Measurements from ENCODE around the gene PTGDR2.
"Not testable (repeated sequence)": the region's sequence is repeated elsewhere in the genome, so short reads cannot be mapped to it uniquely, and the experiment has no call there.

The PTGDR2 gene

DNA sequence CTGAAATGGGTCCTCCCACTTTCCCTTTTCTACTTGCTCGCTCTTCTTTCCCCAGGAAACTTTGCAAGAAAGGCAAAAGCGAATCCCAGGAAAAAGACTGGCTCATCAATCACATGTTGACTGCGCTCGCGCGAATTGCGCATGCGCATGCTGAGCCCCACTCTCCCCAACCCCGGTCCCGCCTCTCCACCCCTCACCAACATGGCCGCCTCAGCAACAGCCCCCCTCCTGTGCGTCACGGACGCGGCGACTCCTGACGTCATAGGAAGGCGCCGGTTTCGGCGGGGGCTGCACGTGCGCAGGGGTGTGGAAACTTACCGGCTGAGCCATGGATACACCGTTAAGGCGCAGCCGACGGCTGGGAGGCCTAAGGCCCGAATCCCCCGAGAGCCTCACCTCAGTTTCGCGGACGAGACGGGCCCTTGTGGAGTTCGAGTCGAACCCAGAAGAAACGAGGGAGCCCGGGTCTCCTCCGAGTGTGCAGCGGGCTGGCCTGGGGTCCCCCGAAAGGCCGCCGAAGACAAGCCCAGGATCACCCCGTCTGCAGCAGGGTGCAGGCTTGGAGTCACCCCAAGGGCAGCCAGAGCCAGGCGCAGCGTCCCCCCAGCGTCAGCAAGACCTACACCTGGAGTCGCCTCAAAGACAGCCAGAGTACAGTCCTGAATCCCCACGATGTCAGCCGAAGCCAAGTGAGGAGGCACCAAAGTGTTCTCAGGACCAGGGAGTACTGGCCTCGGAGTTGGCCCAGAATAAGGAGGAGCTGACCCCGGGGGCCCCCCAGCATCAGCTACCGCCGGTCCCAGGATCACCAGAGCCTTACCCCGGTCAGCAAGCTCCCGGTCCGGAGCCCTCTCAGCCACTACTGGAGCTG, 13.7 kb downstream of the PTGDR2 start, which contains the start of gene CCDC86:
Gene CCDC86 (plus strand): TSS at position 317 of the 871 bp plus-strand sequence. CDS start 12 bp downstream, at position 329.
- peak; percentile 95 for DNase-seq (ENCODE audit: low read depth)

DNA sequence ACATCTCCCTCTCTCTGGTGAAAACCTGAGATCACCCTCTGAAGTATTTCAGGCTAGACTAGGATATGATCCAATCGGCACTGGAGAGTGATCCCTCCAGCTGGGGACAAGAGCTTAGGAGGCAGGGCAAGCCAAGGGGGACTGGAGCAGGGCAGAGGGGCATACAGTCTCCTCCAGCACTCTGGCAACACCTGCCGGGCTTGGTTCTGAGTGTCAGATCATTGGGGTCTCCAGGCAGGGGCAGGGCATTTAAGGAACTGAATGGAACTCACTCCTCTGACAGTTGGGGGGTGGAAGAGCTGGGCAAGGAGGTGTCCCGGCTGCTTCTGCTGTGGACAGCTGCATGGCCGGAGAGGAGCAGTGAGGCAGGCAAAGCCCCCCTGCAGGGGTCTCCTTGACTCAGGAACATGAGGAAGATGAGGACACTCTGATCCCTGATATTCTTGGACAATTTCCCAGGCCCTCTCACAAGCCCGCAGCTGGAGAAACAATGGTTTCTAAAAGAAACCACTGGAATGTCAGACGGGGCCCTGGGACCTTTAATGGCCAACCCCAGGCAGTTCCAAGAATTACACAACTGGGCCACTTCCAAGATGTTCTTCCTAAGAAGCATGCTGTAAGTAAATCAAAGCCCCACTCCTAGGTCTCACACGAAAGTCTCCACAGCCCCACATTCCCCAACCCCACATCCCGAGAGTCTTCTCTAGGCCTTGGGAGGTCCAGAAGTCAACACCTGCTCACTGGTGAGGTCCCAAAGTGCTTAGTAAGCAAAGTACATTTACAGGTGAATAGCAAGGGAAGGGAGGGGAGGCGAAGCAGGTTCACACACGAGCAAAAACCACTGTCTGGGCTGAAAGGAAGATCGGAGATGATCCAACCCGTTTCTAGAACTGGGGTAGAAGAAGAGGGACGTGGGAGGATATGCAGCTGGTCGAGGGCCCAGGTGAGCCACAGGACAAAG, 15.0 kb downstream of the PTGDR2 start:
- peak; percentile 92 for DNase-seq (ENCODE audit: low read depth)

- no peak for DNase-seq (ENCODE audit: low read depth)
Observed at GRCh38 chr11:60838132-60838531, 17.6 kb downstream of the PTGDR2 start.

DNA sequence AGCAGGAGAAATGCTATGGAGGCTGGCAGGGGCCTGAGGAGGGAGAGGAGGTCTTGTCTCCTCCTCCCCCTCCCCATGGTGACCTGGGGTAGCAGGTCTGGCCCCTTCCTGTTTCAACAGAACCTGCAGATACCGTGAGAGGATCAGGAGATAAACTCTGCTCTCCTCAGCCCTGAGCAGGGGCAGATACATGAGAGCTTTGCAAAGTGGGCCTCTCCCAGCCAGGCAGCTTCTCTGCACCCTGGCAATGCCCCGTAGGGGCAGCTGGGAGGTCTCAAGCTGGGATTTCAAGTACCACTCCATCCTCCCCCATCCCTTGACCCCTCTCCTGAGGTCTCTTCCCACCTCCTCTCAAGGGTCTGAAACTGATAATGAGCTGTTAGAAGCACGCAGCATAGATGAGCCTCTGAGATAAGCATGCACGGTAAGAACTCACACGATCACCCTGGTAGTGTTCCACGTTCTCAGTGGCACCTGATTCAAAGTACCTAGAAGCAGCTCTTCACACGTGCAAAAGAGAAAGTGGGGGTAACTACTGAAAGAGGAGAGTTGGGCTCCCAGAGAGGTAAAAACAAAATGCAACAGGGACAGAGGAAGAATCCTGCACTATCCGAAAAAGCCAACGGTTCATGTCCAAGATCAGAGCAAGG, 18.8 kb downstream of the PTGDR2 start:
- DNase-seq (ENCODE audit: low read depth) = no peak

GRCh38 chr11:60835534-60835846, 20.3 kb downstream of the PTGDR2 start:
- DNase-seq (ENCODE audit: low read depth) = no peak

GRCh38 chr11:60834742-60835533, 20.8 kb downstream of the PTGDR2 start:
- no peak for DNase-seq (ENCODE audit: low read depth)

DNA sequence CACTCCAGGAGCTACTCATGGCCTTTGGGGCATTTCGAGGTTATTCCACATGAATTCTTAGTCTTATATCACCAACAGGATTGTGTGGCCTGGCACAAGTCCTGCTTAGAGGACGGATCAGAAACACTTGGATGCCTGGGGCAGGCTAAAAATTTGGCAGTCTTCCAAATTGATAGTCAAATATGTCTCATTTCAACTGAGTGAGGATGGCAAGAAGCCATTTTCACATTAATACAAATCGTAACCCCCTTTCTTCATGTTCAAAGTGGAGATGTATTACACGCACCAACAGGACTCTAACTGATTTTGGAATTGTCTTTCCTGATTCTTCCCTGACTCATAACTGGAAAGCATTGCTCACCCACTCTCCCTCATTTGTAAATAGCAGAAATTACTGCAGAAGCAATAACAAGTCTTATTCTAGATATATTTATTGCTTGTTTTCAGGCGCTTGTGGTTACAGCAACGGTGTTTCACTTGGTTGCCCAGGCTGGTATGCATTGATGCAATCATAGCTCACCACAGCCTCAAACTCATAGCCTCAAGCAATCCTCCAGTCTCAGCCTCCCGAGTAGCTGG, 24.2 kb downstream of the PTGDR2 start:
- DNase-seq (ENCODE audit: low read depth) = peak; percentile 24

GRCh38 chr11:60831143-60831500, 24.6 kb downstream of the PTGDR2 start:
- DNase-seq (ENCODE audit: low read depth) = peak; percentile 64

- no peak for DNase-seq (ENCODE audit: low read depth)
Observed at GRCh38 chr11:60830478-60831142, 25.1 kb downstream of the PTGDR2 start.

- no peak for DNase-seq (ENCODE audit: low read depth)
Observed at GRCh38 chr11:60825790-60826189, 30.0 kb downstream of the PTGDR2 start.

GRCh38 chr11:60825118-60825517, 30.6 kb downstream of the PTGDR2 start:
- DNase-seq (ENCODE audit: low read depth) = no peak

GRCh38 chr11:60823745-60824306, 31.9 kb downstream of the PTGDR2 start:
- DNase-seq (ENCODE audit: low read depth) = not testable (repeated sequence)

GRCh38 chr11:60821827-60822599, 33.7 kb downstream of the PTGDR2 start:
- no peak for DNase-seq (ENCODE audit: low read depth)

- DNase-seq (ENCODE audit: low read depth) = no peak
Observed at GRCh38 chr11:60818057-60818456, 37.7 kb downstream of the PTGDR2 start.

DNA sequence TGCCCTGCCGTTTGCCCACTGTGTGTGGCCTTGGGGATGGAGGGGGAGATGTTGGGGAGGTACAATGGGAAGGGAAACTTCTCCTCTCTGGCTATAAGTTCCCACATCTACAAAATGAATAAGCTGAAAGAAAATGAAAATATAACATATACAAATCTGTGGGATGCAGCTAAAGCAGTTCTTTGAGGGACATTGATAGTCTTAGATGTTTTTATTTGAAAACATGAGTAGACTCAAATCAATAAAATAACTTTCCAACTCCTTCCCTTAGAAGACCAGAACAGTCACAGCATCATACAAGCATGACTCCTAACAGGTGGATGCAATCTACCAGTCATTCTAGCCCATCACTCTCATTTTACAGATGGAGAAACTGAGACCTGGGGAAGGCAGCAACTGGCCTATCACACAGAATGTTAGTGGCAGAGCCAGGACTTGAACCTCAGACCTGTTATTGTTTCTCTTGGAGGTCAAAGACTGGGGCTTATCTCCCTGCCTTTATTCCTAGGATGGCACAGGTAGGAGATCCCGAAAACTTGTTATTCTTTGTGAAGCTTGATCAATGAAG, 39.1 kb downstream of the PTGDR2 start:
- DNase-seq (ENCODE audit: low read depth) = no peak

DNA sequence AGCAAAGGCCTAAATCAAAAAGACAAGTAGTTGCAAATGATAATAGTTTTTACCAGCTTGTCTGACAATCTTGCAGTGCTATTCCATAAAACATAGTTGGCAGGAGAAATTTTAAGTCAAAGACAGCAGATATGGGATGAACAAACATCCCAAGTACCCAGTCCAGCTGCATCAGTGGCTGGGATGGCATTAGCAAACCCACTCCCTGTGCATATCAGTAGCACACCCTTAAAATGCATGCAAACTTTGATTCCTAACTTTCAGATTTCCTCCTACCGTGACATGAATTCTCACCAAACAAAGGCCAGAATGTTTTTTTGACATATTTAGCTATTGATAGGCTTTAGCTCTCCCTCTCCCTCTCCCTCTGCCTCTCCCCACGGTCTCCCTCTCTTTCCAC, 41.6 kb downstream of the PTGDR2 start:
- no peak for DNase-seq (ENCODE audit: low read depth)

DNA sequence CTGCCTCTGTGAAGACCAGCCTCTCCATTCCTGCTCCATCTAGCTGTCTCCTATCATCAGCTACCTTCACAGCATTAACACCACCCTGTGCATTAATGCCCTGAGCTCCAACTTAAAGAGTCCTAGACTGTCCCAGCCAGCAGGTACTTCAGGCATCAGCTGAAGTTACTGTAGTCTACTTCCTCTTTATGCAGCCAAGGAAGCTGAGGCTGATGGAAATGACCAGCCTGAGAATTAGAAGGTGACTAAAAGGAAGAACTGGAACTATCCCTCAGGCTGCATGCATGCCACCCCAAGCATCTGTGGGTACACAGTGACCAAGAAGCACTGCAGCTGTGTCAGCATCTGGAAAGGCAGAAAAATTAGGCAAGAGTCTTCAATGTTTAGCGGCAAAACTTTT, 42.4 kb downstream of the PTGDR2 start:
- DNase-seq (ENCODE audit: low read depth) = no peak

- no peak for DNase-seq (ENCODE audit: low read depth)
Observed at GRCh38 chr11:60810569-60810968, 45.2 kb downstream of the PTGDR2 start.

DNA sequence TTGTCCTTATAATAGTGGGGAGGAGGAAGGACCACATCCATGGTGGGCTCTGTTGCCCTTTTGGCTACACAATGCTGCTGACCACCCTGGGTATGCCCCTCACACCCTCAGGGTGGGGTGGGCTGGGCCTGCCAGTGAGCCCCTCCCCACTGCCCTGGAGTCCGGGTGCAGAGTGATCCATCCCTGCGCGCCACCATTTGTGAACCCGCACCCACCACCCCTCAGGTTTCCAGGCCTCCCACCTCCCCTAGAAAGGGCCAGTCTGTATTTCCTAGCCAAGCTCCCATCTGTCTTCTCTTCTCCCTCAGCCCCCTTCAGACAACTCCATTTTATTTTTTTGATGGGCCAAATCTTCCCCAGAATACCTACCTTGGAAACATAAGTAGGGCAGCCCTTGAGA, 45.6 kb downstream of the PTGDR2 start:
- DNase-seq (ENCODE audit: low read depth) = no peak

All from fibroblast of gingiva (primary cell).